ENCODE results near the gene IL1R2. TPM values are rescaled to one million over a fixed set of nuclear protein-coding genes. Genes with fewer than 3 reads are reported as not detected.

Gene IL1R2
- total and polyA plus RNA-seq, 9 of the 15 experiments (the other 6 are each of a cell fraction or from before 2014, with no cell fraction given), result 0.13 TPM; not detected in 8

GRCh38 chr2:102020596-102021170, 28.9 kb downstream of the IL1R2 start (continued):
- TF ChIP-seq, protein P1, sequence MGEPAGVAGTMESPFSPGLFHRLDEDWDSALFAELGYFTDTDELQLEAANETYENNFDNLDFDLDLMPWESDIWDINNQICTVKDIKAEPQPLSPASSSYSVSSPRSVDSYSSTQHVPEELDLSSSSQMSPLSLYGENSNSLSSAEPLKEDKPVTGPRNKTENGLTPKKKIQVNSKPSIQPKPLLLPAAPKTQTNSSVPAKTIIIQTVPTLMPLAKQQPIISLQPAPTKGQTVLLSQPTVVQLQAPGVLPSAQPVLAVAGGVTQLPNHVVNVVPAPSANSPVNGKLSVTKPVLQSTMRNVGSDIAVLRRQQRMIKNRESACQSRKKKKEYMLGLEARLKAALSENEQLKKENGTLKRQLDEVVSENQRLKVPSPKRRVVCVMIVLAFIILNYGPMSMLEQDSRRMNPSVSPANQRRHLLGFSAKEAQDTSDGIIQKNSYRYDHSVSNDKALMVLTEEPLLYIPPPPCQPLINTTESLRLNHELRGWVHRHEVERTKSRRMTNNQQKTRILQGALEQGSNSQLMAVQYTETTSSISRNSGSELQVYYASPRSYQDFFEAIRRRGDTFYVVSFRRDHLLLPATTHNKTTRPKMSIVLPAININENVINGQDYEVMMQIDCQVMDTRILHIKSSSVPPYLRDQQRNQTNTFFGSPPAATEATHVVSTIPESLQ (CRISPR knock-in tag; IDR thresholded peaks at IDR 0.05), result no peak
- TF ChIP-seq LEF1 (IDR thresholded peaks at IDR 0.05) (no peak), HMG20A (CRISPR knock-in tag; conservative IDR thresholded peaks at IDR 0.05) (no peak), FIP1L1 (IDR thresholded peaks at IDR 0.05; ENCODE audit: low read depth, low read length, poor library complexity, severe bottlenecking) (no peak), LARP7 (IDR thresholded peaks at IDR 0.05) (no peak), CREM (IDR thresholded peaks at IDR 0.05; ENCODE audit: low read depth) (no peak; the same call in 1 of the 2 replicates), HBP1 (CRISPR knock-in tag; IDR thresholded peaks at IDR 0.05) (no peak), TEAD2 (tag; IDR thresholded peaks at IDR 0.05) (no peak), NELFE (IDR thresholded peaks at IDR 0.05; ENCODE audit: insufficient read depth, insufficient read length) (no peak), ZNF507 (tag; conservative IDR thresholded peaks at IDR 0.05) (no peak), ZNF408 (CRISPR knock-in tag; IDR thresholded peaks at IDR 0.05; ENCODE audit: low read depth) (no peak), ELF2 (CRISPR knock-in tag; IDR thresholded peaks at IDR 0.05) (no peak), ZHX1 (conservative IDR thresholded peaks at IDR 0.05; ENCODE audit: low read length) (no peak), ZBTB1 (CRISPR knock-in tag; IDR thresholded peaks at IDR 0.05; ENCODE audit: borderline replicate concordance, low read depth) (no peak), THAP7 (CRISPR knock-in tag; IDR thresholded peaks at IDR 0.05) (no peak), SMAD1 (IDR thresholded peaks at IDR 0.05; ENCODE audit: low read depth, low read length, partially characterized antibody) (no peak), ZNF316 (IDR thresholded peaks at IDR 0.05) (no peak), CBX1 (IDR thresholded peaks at IDR 0.05; ENCODE audit: low read depth) (no peak), HMGN3 (IDR thresholded peaks at IDR 0.05; ENCODE audit: borderline replicate concordance, extremely low read depth, insufficient read length, low read depth, low read length) (no peak), ZNF197 (CRISPR knock-in tag; IDR thresholded peaks at IDR 0.05; ENCODE audit: low read depth) (no peak), ZNF384 (IDR thresholded peaks at IDR 0.05; ENCODE audit: low read depth, low read length) (peak; percentile 14; the same call in 1 of the 2 replicates)
- TF ChIP-seq, protein P2, sequence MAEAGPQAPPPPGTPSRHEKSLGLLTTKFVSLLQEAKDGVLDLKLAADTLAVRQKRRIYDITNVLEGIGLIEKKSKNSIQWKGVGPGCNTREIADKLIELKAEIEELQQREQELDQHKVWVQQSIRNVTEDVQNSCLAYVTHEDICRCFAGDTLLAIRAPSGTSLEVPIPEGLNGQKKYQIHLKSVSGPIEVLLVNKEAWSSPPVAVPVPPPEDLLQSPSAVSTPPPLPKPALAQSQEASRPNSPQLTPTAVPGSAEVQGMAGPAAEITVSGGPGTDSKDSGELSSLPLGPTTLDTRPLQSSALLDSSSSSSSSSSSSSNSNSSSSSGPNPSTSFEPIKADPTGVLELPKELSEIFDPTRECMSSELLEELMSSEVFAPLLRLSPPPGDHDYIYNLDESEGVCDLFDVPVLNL (CRISPR knock-in tag; IDR thresholded peaks at IDR 0.05; ENCODE audit: low read depth), result no peak

Data from K562 (cell line).